Breast epithelium (tissue), 4 donors: Measurements from ENCODE around the gene DLG4. TPM values are rescaled to one million over a fixed set of nuclear protein-coding genes. Genes with fewer than 3 reads are reported as not detected.

Experiments used
- DNase-seq, 2 donors: peaks; one replicate each; pipeline ENCODE4 v3.0.0-alpha.2; 2019; ENCODE audit warnings: low spot score in 2 of 2
- H3K27ac ChIP-seq, 2 donors: fragments of 200-600 bp; sonication (generic) in 1 of 2; one replicate each; pipeline ENCODE4 v1.5.1; 2016 to 2019; ENCODE audit warnings: mild to moderate bottlenecking in 1 of 2
- H3K27me3 ChIP-seq, 2 donors: fragments of 200-600 bp; sonication (generic) in 1 of 2; one replicate each; pipeline versions ENCODE4 v1.5.1 to v1.6.0; 2017 to 2019; ENCODE audit warnings: control low read depth in 1 of 2, mild to moderate bottlenecking in 1 of 2
- H3K36me3 ChIP-seq: fragments of 200-600 bp; one replicate; pipeline ENCODE4 v1.5.1; 2019
- H3K4me1 ChIP-seq, 2 donors: fragments of 200-600 bp; sonication (generic); one replicate each; pipeline ENCODE4 v1.5.1; 2016 to 2019; ENCODE audit warnings: control low read depth in 1 of 2
- H3K4me3 ChIP-seq, 3 donors: fragments of 200-600 bp; sonication (generic); 1 replicate in 2 of 3; 2 replicates in 1 of 3; pipeline ENCODE4 v1.5.1; 2016 to 2019; ENCODE audit warnings: mild to moderate bottlenecking in 3 of 3, moderate library complexity in 2 of 3
- H3K9me3 ChIP-seq, 2 donors: fragments of 200-600 bp; sonication (generic) in 1 of 2; one replicate each; pipeline ENCODE4 v1.5.1; 2016 to 2019; ENCODE audit warnings: control low read depth in 1 of 2
- CTCF ChIP-seq, 3 donors: fragments of 450-650 bp; IDR thresholded peaks; one replicate each; pipeline ENCODE4 v1.5.1; 2016 to 2017; ENCODE audit warnings: antibody characterized with exemption in 3 of 3, mild to moderate bottlenecking in 3 of 3, moderate library complexity in 3 of 3
- POLR2A ChIP-seq: fragments of 450-650 bp; IDR thresholded peaks from one replicate; pipeline ENCODE4 v1.6.1; 2016; ENCODE audit warnings: antibody characterized with exemption, mild to moderate bottlenecking, moderate library complexity
- POLR2AphosphoS5 ChIP-seq, 3 donors: sonication (generic); formaldehyde crosslinking; IDR thresholded peaks; one replicate each; pipeline ENCODE4 v1.6.1; 2017; ENCODE audit warnings: antibody characterized with exemption in 3 of 3
- intact Hi-C: fragments of 100-400 bp; cut with DNase I; formaldehyde crosslinking; loops from one replicate; pipeline ENCODE4 v1.15.1; 2023; ENCODE audit warnings: low total_unique reads
- total RNA-seq, 3 donors: library from RNA; depleted of rRNA; stranded (reverse); fragments of >200 nt; gene quantifications; one replicate each; pipeline ENCODE4 v1.1.0, GENCODE V29; 2016

Gene DLG4
- total RNA-seq, 3 donors from 2014 or later, result 7.2 to 18.4 (median 11.1) TPM

DNA sequence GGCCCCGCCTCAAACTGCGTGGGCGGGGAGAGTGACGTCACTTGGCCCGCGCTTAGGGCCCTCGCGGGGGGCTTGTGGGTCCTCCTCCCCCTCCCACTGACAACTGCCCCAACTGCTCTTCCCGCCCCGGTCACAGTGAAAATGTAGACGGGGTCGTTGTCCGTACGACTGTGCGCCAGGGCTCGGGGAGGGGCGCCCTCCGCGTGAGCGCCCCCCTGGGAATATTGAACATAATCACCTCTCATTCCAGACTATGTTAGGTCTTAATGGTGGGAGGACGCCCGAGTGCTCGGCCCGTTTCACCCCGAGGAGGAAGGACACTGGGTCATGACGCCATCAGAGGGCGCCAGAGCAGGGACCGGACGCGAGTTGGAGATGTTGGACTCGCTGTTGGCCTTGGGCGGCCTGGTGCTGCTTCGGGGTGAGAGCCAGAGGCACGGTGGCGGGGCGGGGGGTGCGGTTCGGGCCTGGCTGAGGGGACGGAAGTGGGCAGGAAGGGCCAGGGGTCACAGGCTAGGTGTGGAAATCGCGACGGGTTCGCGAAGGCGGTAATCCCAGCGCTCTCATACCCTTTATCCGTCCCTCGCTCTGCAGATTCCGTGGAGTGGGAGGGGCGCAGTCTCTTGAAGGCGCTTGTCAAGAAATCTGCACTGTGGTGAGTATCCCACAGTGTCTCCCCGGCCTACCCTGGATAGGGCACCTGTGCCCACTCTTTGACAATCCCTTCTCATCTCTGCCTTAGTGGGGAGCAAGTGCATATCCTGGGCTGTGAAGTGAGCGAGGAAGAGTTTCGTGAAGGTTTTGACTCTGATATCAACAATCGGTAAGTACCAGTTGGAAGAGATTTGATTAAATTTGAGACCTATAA, 32.8 kb upstream of the DLG4 start, which contains the start of gene ELP5:
ELP5 (plus strand) TSS at position 40 of the 868 bp plus-strand sequence; CDS start at position 376, 336 bp downstream.
- intact Hi-C loops, result no loop called here
- Histone ChIP-seq H3K4me1 (peaks cover 3 to 28% of the 10 kb centered on the region in 2 donors), H3K27me3 (no peaks in the 10 kb centered on the region), H3K36me3 (no peaks in the 10 kb centered on the region), H3K9me3 (no peaks in the 10 kb centered on the region), H3K4me3 (peak within 1 kb of the TSS; percentile 84 to 93 (median 87)), H3K27ac (peak within 1 kb of the TSS; percentile 100)
- TF ChIP-seq POLR2AphosphoS5 (IDR thresholded peaks at IDR 0.05), result peak; percentile 86 to 90 (median 87)
- peak; percentile 7 to 44 (median 34) for TF ChIP-seq CTCF (IDR thresholded peaks at IDR 0.05)
- peak; percentile 25 for TF ChIP-seq POLR2A
- DNase-seq, result peak; percentile 92 to 94

DNA sequence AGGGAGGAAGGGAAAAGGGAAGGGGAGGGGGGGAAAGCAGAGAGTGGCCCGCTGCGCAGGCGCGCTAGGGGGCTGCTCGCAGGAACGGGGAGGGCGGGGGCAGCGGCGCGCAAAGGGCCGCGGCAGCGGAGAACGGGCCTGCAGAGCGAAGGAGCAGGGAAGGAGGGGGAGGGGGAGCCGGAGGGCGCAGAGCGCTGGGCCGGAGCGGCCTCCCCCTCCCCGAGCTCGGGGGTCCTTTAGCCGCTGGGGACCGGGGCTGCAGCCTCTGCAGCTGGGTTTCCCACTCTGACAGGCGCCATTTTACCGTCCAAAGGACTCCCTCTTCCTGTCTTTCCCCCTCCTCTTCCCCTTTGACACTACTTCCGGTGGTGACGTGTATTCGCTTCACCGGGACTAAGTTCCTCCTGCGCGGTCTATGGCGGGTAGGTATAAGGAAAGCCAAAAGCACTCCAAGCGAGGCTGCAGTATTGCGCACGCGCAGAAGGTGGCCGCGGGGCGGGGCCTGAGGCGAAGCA, 32.1 kb upstream of the DLG4 start, which contains the start of gene CTDNEP1:
CTDNEP1 (minus strand) TSS at position 74 of the 515 bp plus-strand sequence. CDS start 438 bp downstream, outside the sequence.
- intact Hi-C loops, result no loop called here
- H3K27ac ChIP-seq, result peak within 1 kb of the TSS; percentile 100
- H3K27me3 ChIP-seq, result no peaks in the 10 kb centered on the region
- peak; percentile 98 to 99 for DNase-seq
- H3K9me3 ChIP-seq, result no peaks in the 10 kb centered on the region
- H3K4me1 ChIP-seq, result peaks cover 3 to 28% of the 10 kb centered on the region in 2 donors
- peak within 1 kb of the TSS; percentile 84 to 93 (median 87) for H3K4me3 ChIP-seq
- TF ChIP-seq CTCF (IDR thresholded peaks at IDR 0.05), result no peak
- no peak for TF ChIP-seq POLR2AphosphoS5 (IDR thresholded peaks at IDR 0.05)
- TF ChIP-seq POLR2A, result no peak
- no peaks in the 10 kb centered on the region for H3K36me3 ChIP-seq

DNA sequence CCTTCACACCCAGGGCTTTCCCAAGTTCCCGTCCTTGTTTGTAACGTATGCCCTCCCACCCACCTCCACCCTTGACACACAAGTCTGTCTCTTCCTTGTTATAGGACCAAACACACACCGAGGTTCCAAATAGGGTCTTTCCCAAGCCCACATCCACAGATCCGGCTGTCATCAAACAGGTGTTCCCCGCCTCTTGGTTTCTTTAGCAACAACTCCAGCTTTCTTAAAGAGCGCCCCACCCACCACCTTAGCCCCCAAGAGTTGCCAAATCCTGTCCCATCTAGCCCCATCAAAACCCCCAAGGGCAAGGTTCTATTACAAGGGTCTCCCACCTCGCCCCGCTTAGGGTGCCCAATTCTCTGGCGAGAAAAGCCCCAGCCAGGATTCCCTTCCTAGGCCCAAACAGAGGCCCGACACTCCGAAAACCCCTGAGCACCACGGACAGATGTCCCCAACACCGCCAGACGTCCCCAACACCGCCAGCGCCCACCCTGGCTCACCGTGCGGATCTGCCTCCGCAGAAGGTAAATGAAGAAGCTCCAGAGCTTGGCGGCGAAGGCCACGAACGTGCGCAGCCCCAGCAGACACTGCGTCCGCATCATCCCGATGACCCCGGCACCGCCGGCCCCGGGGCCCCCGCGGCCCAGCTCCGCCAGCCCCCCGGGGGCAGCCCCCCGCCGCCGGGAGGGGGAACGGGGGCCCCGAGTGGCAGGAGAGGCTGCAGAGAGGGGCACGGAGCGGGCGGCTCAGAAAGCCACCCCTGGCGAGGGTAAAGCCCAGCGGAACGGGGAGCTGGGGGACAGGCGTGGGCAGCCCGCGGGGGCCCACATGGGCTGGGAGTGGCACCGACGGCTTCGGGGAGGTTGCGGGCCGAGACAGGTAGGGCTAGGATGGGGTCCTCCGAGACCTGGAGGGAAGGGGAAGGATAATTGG, 31.3 kb upstream of the DLG4 start:
- TF ChIP-seq POLR2AphosphoS5 (IDR thresholded peaks at IDR 0.05) (no peak), POLR2A (no peak), CTCF (IDR thresholded peaks at IDR 0.05) (no peak)
- intact Hi-C loops, result no loop called here
- Histone ChIP-seq H3K4me1 (peaks cover 3 to 28% of the 10 kb centered on the region in 2 donors), H3K4me3 (peak overlapping the region; percentile 84 to 93 (median 87)), H3K9me3 (no peaks in the 10 kb centered on the region), H3K27ac (peak overlapping the region; percentile 100), H3K36me3 (no peaks in the 10 kb centered on the region), H3K27me3 (no peaks in the 10 kb centered on the region)
- no peak for DNase-seq

DNA sequence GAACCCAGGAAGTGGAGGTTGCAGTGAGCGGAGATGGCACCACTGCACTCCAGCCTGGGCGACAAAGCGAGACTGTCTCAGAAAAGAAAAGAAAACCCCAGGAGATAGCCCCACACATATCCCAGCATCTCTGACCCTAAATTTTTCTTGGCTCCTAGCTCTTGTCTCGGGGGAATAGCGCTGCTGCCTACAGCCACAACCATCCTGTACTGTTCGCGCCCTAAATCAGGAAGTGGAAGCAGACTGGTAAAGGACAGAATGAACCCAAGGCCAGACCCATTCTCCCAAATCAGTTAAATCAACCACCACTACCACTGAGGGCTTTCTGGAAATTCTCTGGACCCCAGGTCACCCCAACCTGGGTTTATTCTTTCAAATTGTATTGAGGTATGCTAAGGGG, 30.2 kb upstream of the DLG4 start:
- Histone ChIP-seq H3K27me3 (no peaks in the 10 kb centered on the region), H3K9me3 (no peaks in the 10 kb centered on the region), H3K36me3 (no peaks in the 10 kb centered on the region), H3K27ac (peak overlapping the region; percentile 100), H3K4me1 (peaks cover 3 to 28% of the 10 kb centered on the region in 2 donors), H3K4me3 (peak overlapping the region; percentile 84 to 93 (median 87))
- DNase-seq, result no peak
- intact Hi-C loops, result no loop called here
- TF ChIP-seq CTCF (IDR thresholded peaks at IDR 0.05), result no peak
- TF ChIP-seq POLR2A, result no peak
- no peak for TF ChIP-seq POLR2AphosphoS5 (IDR thresholded peaks at IDR 0.05)
